Heart left ventricle (tissue), 16 donors: ENCODE results near the gene TFAP2C. TPM values are rescaled to one million over a fixed set of nuclear protein-coding genes. Genes with fewer than 3 reads are reported as not detected.

Experiments
- ATAC-seq, 4 donors: fragments of 200-7000 bp; cut with Tn5 transposase; one replicate each; pipeline ENCODE4 v1.9.1; 2020 to 2022; ENCODE audit warnings: moderate library complexity in 4 of 4, mild to moderate bottlenecking in 3 of 4, moderate number of reproducible peaks in 1 of 4
- DNase-seq, 5 donors: peaks; one replicate each; pipeline ENCODE4 v3.0.0-alpha.2; 2020
- H3K27ac ChIP-seq, 12 donors: fragments of 200-600 bp; sonication (generic) in 4 of 12; one replicate each; pipeline versions ENCODE4 v1.5.0 to v1.8.0; 2016 to 2022; ENCODE audit warnings: mild to moderate bottlenecking in 2 of 12
- H3K27me3 ChIP-seq, 9 donors: fragments of 200-600 bp; sonication (generic) in 2 of 9; one replicate each; pipeline versions ENCODE4 v1.5.1 to v1.8.0; 2016 to 2022; ENCODE audit warnings: mild to moderate bottlenecking in 3 of 9
- H3K36me3 ChIP-seq, 9 donors: fragments of 200-600 bp; sonication (generic) in 2 of 9; one replicate each; pipeline versions ENCODE4 v1.5.0 to v1.8.0; 2018 to 2022; ENCODE audit warnings: mild to moderate bottlenecking in 2 of 9
- H3K4me1 ChIP-seq, 12 donors: fragments of 200-600 bp; sonication (generic) in 4 of 12; one replicate each; pipeline versions ENCODE4 v1.5.0 to v1.8.0; 2016 to 2022; ENCODE audit warnings: mild to moderate bottlenecking in 3 of 12
- H3K4me3 ChIP-seq, 12 donors: fragments of 200-600 bp; sonication (generic) in 4 of 12; one replicate each; pipeline versions ENCODE4 v1.5.0 to v1.8.0; 2017 to 2022; ENCODE audit warnings: mild to moderate bottlenecking in 9 of 12, moderate library complexity in 4 of 12
- H3K9me3 ChIP-seq, 12 donors: fragments of 200-600 bp; sonication (generic) in 4 of 12; one replicate each; pipeline versions ENCODE4 v1.5.0 to v1.8.0; 2016 to 2022; ENCODE audit warnings: mild to moderate bottlenecking in 1 of 12
- CTCF ChIP-seq, 12 donors: fragments of 200-600 bp; sonication (generic) in 4 of 12; IDR thresholded peaks; one replicate each; pipeline versions ENCODE4 v1.5.0 to v1.8.0; 2018 to 2022; ENCODE audit warnings: antibody characterized with exemption in 12 of 12, mild to moderate bottlenecking in 5 of 12
- POLR2A ChIP-seq, 2 donors: fragments of 450-650 bp; IDR thresholded peaks; one replicate each; pipeline ENCODE4 v1.6.1; 2017; ENCODE audit warnings: antibody characterized with exemption in 2 of 2, mild to moderate bottlenecking in 2 of 2, moderate library complexity in 2 of 2
- WGBS, 4 donors: extraction: QIAGEN DNeasy Blood & Tissue Kit in 2 of 4; methylation state at CpG; one replicate each; pipeline versions ENCODE4 v1.1.5 to v1.1.7; 2013 to 2018; 5-methylcytosine and 5-hydroxymethylcytosine counted together
- intact Hi-C, 10 donors: fragments of 100-400 bp; cut with DNase I; formaldehyde crosslinking; loops; one replicate each; pipeline versions ENCODE4 v1.11.1 to v1.14.2; 2022
- long read RNA-seq, 3 donors: library from polyadenylated mRNA; unstranded; transcript quantifications; one replicate each; pipeline ENCODE4 v2.0.0, GENCODE V29; 2020 to 2021
- polyA plus RNA-seq, 2 donors: library from polyadenylated mRNA; stranded (reverse); fragments of 200-250 nt; gene quantifications; one replicate each; pipeline ENCODE4 v1.2.3, GENCODE V29; 2013
- total RNA-seq, 9 donors: library from RNA; depleted of rRNA in 2 of 9; stranded (reverse); fragments of >200 nt in 2 of 9; fragmentation: NEBNext Ultra II Directional in 3 of 9; extraction: Animal tissue kit (Norgen Biotek cat#: 25700) in 3 of 9; gene quantifications; one replicate each; pipeline versions ENCODE4 v1.1.0 to v1.2.4, GENCODE V29; 2016 to 2023
- donor health status: ischemic (EF 13 %, LVEDD 7.1; RV severe dilation, severe dysfunction).
- donor health status: healthy with polysubstance abuse.
- donor health status: DM: no; HTN: yes; CAD: no.
- donor health status: DM: no; HTN: no; CAD: no.
- donor health status: ischemic (EF 25% LVEDD 6.9; RV normal size, moderate dysfunction).
- donor health status: ischemic (EF 25% LVEDD 5.7; RV mildly dilated, moderate dysfunction).
- donor health status: healthy.
- donor health status: DM: yes; HTN: yes; CAD: no.
- donor health status: ischemic (EF 35%, LVEDD 5.7; RV mildly dilated, moderate dysfunction).
- donor health status: nonischemic (EF 11% LVEDD 7.7; RV severe dilation, severe dysfunction).
- donor health status: DM: yes; HTN: yes; CAD: no.
- donor health status: PGD.
- donor health status: ischemic (EF 29% LVEDD 5.4; RV normal size, mild dysfunction).
- donor health status: nonischemic (EF 23%, LVEDD 6.1; RV moderate dilation, normal function).

TFAP2C gene
- total RNA-seq, result under 1 TPM in 6 of 9 donors, not detected in 3; 0.09 to 1.00 (median 0.23) TPM
- not detected for polyA plus RNA-seq
- long read RNA-seq, donor 1, result 0 reads
- long read RNA-seq, donor 2, result 0 reads
- long read RNA-seq, donor 3, result 0 reads

- DNase-seq, result peak; percentile 37 to 76 (median 62)
- intact Hi-C loops, result no loop called here
- 1 to 2% (median 2%) methylated on average over 36 to 62 of the region's 62 CpGs for WGBS, 4 donors
- ATAC-seq, result peak; percentile 34 to 91 (median 80)
- TF ChIP-seq CTCF (IDR thresholded peaks at IDR 0.05) (no peak), POLR2A (IDR thresholded peaks at IDR 0.05) (peak in 1 of 2 donors; percentile 25)
- Histone ChIP-seq H3K9me3 (no peaks in the 10 kb centered on the region), H3K27me3 (peaks cover 65 to 100% (median 96%) of the 10 kb centered on the region in 9 donors), H3K27ac (peak within 1 kb of the TSS in 1 of 12 donors; percentile 82), H3K4me3 (peak within 1 kb of the TSS; percentile 24 to 60 (median 47)), H3K36me3 (no peaks in the 10 kb centered on the region), H3K4me1 (peaks cover 4 to 62% (median 31%) of the 10 kb centered on the region in 12 donors)
Observed at GRCh38 chr20:56628873-56629463, at the start of gene TFAP2C. TFAP2C (plus strand) TSS chr20:56629306; CDS start chr20:56629545, 239 bp downstream.

DNA sequence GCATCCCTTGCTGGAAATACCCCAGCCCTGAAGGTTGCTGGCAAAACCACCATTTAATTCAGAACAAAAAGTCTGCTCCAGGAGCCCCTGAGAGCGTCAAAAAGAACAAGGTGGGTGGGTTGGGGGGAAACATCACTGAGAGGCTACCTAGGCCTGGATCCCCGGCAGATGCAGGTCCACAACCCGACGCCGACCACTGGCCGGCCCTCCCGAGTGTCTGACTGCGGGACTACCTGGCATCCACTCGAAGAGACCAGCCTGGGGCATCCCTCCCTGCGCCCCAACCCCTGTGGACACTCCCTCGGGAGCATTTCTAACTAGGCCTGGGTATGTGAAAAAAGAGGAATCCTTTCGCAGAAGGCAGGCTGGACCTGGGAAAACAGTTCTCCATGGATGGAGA lies 48.9 kb upstream of the TFAP2C start:
- WGBS, 4 donors, result 82 to 87% (median 87%) methylated on average over 12 of the region's 12 CpGs

DNA sequence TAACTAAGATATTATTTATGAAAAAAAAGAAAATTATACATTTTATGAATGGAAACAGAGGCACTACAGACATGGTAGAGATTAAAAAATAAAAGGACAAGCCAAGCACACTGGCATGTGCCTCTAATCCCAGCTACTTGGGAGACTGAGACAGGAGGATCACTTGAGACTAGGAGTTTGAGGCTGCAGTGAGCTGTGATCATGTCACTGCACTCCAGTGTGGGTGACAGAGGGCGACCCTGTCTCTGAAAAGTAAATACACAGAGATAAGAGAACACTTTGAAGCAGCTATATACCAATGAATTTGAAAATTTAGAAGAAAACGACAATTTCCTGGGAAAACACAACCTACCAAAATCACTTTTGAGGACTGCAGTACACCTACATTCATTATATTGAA lies 47.4 kb upstream of the TFAP2C start:
- WGBS, 4 donors, result 43 to 57% (median 55%) methylated on average over 2 of the region's 2 CpGs

More for the DNA sequence above, 48.9 kb upstream of the TFAP2C start:
- H3K9me3 ChIP-seq, result no peaks in the 10 kb centered on the region
- TF ChIP-seq CTCF (IDR thresholded peaks at IDR 0.05), result no peak
- no peak for TF ChIP-seq POLR2A (IDR thresholded peaks at IDR 0.05)
- H3K4me1 ChIP-seq, result no peaks in the 10 kb centered on the region
- H3K27ac ChIP-seq, result no peak overlapping the region
- ATAC-seq (no peak), DNase-seq (no peak)
- peaks cover 0 to 9% (median 0%) of the 10 kb centered on the region in 9 donors for H3K27me3 ChIP-seq
- no peak overlapping the region for H3K4me3 ChIP-seq
- H3K36me3 ChIP-seq, result no peaks in the 10 kb centered on the region
- intact Hi-C loops, result no loop called here

More for the DNA sequence above, 47.4 kb upstream of the TFAP2C start:
- H3K36me3 ChIP-seq, result no peaks in the 10 kb centered on the region
- DNase-seq, result no peak
- H3K27me3 ChIP-seq, result peaks cover 0 to 9% (median 0%) of the 10 kb centered on the region in 9 donors
- H3K4me1 ChIP-seq, result no peaks in the 10 kb centered on the region
- no peak for ATAC-seq
- no peak overlapping the region for H3K4me3 ChIP-seq
- intact Hi-C loops, result no loop called here
- H3K27ac ChIP-seq, result no peak overlapping the region
- no peaks in the 10 kb centered on the region for H3K9me3 ChIP-seq
- no peak for TF ChIP-seq POLR2A (IDR thresholded peaks at IDR 0.05)
- no peak for TF ChIP-seq CTCF (IDR thresholded peaks at IDR 0.05)
